Left colon (tissue), 2 donors: ENCODE measurements around the gene LPP. TPM values are rescaled to one million over a fixed set of nuclear protein-coding genes. Genes with fewer than 3 reads are reported as not detected.

ENCODE experiments used
- ATAC-seq: fragments of 200-7000 bp; cut with Tn5 transposase; one replicate; pipeline ENCODE4 v1.9.1; 2020; ENCODE audit warnings: mild to moderate bottlenecking, moderate library complexity
- DNase-seq, 2 donors: peaks; one replicate each; pipeline ENCODE4 v3.0.0-alpha.2; 2020
- intact Hi-C, 2 donors: fragments of 100-400 bp; cut with DNase I in 1 of 2; cut with micrococcal nuclease in 1 of 2; formaldehyde crosslinking; loops; one replicate each; pipeline versions ENCODE4 v1.11.2 to v1.14.0; 2022; cut with DNase I, micrococcal nuclease
- total RNA-seq, 2 donors: library from RNA; stranded (reverse); fragmentation: NEBNext Ultra II Directional; extraction: Animal tissue kit (Norgen Biotek cat#: 25700); gene quantifications; one replicate each; pipeline ENCODE4 v1.2.1, GENCODE V29; 2021
- donor health status: DM: no; HTN: no; CAD: no.
- donor health status: DM: yes; HTN: yes; CAD: no.

The LPP gene
- total RNA-seq, 2 donors from 2014 or later = 228 to 258 TPM

- DNase-seq = no peak
- peak; percentile 63 for ATAC-seq
- intact Hi-C loops = no loop called here
These were observed 144.6 kb downstream of the LPP start for GRCh38 chr3:188298585-188298984.

- intact Hi-C loops = no loop called here
- DNase-seq = no peak
- ATAC-seq = no peak
These were observed 145.1 kb downstream of the LPP start for GRCh38 chr3:188299068-188299467.

- intact Hi-C loops = no loop called here
- ATAC-seq (no peak), DNase-seq (no peak)
These were observed 145.8 kb downstream of the LPP start for GRCh38 chr3:188299708-188300107.

GRCh38 chr3:188301147-188301546, 147.2 kb downstream of the LPP start:
- ATAC-seq = no peak
- intact Hi-C loops = no loop called here
- DNase-seq = no peak

GRCh38 chr3:188303286-188303799, 149.4 kb downstream of the LPP start:
- ATAC-seq = no peak
- intact Hi-C loops = no loop called here

GRCh38 chr3:188303823-188304222, 149.9 kb downstream of the LPP start:
- peak; percentile 69 for ATAC-seq
- no peak for DNase-seq
- intact Hi-C loops = no loop called here

More at GRCh38 chr3:188303286-188303799, 149.4 kb downstream of the LPP start:
- DNase-seq = no peak

- no peak for ATAC-seq
- intact Hi-C loops = no loop called here
- no peak for DNase-seq
These were observed 150.5 kb downstream of the LPP start for GRCh38 chr3:188304501-188304900.

- ATAC-seq (peak; percentile 28), DNase-seq (no peak)
- intact Hi-C loops = no loop called here
These were observed 151.3 kb downstream of the LPP start for GRCh38 chr3:188305220-188305619.

- intact Hi-C loops = no loop called here
- ATAC-seq = no peak
- DNase-seq = no peak
These were observed 152.6 kb downstream of the LPP start for GRCh38 chr3:188306435-188307005.

- intact Hi-C loops = no loop called here
- DNase-seq (no peak), ATAC-seq (no peak)
These were observed 155.7 kb downstream of the LPP start for GRCh38 chr3:188309437-188310269.

- ATAC-seq (no peak), DNase-seq (no peak)
- intact Hi-C loops = no loop called here
These were observed 156.3 kb downstream of the LPP start for GRCh38 chr3:188310270-188310710.

GRCh38 chr3:188315553-188315952, 161.6 kb downstream of the LPP start:
- ATAC-seq = no peak
- intact Hi-C loops = no loop called here
- no peak for DNase-seq

GRCh38 chr3:188316021-188316722, 162.2 kb downstream of the LPP start:
- no peak for ATAC-seq
- intact Hi-C loops = no loop called here
- no peak for DNase-seq

- ATAC-seq = no peak
- DNase-seq = no peak
- intact Hi-C loops = no loop called here
These were observed 162.7 kb downstream of the LPP start for GRCh38 chr3:188316723-188317070.

- ATAC-seq (no peak), DNase-seq (no peak)
- intact Hi-C loops = no loop called here
These were observed 165.6 kb downstream of the LPP start for GRCh38 chr3:188319569-188319968.

GRCh38 chr3:188320757-188321156, 166.8 kb downstream of the LPP start:
- no peak for DNase-seq
- intact Hi-C loops = no loop called here
- no peak for ATAC-seq

- intact Hi-C loops = no loop called here
- no peak for ATAC-seq
- DNase-seq = no peak
These were observed 167.3 kb downstream of the LPP start for GRCh38 chr3:188321258-188321657.

GRCh38 chr3:188322135-188322887, 168.4 kb downstream of the LPP start:
- ATAC-seq (no peak), DNase-seq (no peak)
- intact Hi-C loops = no loop called here
